Ascending aorta (tissue), 2 donors: ENCODE data around the gene EBF3. TPM values are rescaled to one million over a fixed set of nuclear protein-coding genes. Genes with fewer than 3 reads are reported as not detected.

Experiments
- DNase-seq, 2 donors: peaks; one replicate each; pipeline ENCODE4 v3.0.0-alpha.2; 2019; ENCODE audit warnings: low spot score in 2 of 2
- H3K27ac ChIP-seq, 2 donors: fragments of 200-600 bp; sonication (generic); one replicate each; pipeline ENCODE4 v1.5.1; 2016 to 2017; ENCODE audit warnings: mild to moderate bottlenecking in 1 of 2
- H3K27me3 ChIP-seq: fragments of 200-600 bp; sonication (generic); one replicate; pipeline ENCODE4 v1.5.1; 2017
- H3K36me3 ChIP-seq, 2 donors: fragments of 200-600 bp; sonication (generic); one replicate each; pipeline ENCODE4 v1.5.1; 2016
- H3K4me1 ChIP-seq, 2 donors: fragments of 200-600 bp; sonication (generic); one replicate each; pipeline ENCODE4 v1.5.1; 2016 to 2017; ENCODE audit warnings: mild to moderate bottlenecking in 1 of 2
- H3K4me3 ChIP-seq, 2 donors: fragments of 200-600 bp; sonication (generic); one replicate each; pipeline ENCODE4 v1.5.1; 2016 to 2017; ENCODE audit warnings: mild to moderate bottlenecking in 1 of 2
- H3K9me3 ChIP-seq, 2 donors: fragments of 200-600 bp; sonication (generic); one replicate each; pipeline ENCODE4 v1.5.1; 2016
- intact Hi-C: fragments of 100-400 bp; cut with DNase I; formaldehyde crosslinking; loops from one replicate; pipeline ENCODE4 v1.15.1; 2023
- total RNA-seq: library from RNA; depleted of rRNA; stranded (reverse); fragments of >200 nt; gene quantifications from one replicate; pipeline ENCODE4 v1.1.0, GENCODE V29; 2016
- TF ChIP-seq, protein P1 (sequence below), 3 experiments: fragments of 200-600 bp in 2 of 3; fragments of 450-650 bp in 1 of 3; sonication (generic) in 2 of 3; IDR thresholded peaks; one replicate each; pipeline ENCODE4 v1.5.1; 2016 to 2019; ENCODE audit warnings: antibody characterized with exemption in 3 of 3, mild to moderate bottlenecking in 1 of 3, moderate library complexity in 1 of 3

EBF3 gene
- total RNA-seq, 1 donor from 2014 or later: 20.2 TPM

DNA sequence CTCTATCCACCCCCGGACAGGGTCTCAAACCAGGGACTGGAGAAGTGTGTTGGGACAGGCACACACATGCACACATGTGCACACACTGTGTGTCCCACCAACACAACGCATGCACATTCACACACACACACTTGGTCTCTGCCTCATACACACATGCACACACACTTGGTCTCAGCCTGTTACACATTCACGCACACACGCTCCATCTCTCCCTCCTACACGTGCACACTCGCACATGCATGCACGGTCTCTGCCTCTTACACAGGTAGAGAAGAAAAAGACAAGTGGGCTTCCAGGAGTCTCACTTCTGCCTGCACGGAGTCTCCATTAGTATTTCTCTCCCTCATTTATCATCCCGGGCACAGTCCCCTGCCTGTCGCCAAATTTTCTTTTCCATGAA, 171.2 kb downstream of the EBF3 start:
- intact Hi-C loops: no loop called here
- Histone ChIP-seq H3K27me3 (no peaks in the 10 kb centered on the region), H3K4me1 (no peaks in the 10 kb centered on the region), H3K36me3 (no peaks in the 10 kb centered on the region), H3K4me3 (no peak overlapping the region), H3K9me3 (peaks cover 0 to 14% of the 10 kb centered on the region in 2 donors), H3K27ac (no peak overlapping the region)
- peak in 1 of 2 donors; percentile 31 for DNase-seq
- TF ChIP-seq, protein P1, sequence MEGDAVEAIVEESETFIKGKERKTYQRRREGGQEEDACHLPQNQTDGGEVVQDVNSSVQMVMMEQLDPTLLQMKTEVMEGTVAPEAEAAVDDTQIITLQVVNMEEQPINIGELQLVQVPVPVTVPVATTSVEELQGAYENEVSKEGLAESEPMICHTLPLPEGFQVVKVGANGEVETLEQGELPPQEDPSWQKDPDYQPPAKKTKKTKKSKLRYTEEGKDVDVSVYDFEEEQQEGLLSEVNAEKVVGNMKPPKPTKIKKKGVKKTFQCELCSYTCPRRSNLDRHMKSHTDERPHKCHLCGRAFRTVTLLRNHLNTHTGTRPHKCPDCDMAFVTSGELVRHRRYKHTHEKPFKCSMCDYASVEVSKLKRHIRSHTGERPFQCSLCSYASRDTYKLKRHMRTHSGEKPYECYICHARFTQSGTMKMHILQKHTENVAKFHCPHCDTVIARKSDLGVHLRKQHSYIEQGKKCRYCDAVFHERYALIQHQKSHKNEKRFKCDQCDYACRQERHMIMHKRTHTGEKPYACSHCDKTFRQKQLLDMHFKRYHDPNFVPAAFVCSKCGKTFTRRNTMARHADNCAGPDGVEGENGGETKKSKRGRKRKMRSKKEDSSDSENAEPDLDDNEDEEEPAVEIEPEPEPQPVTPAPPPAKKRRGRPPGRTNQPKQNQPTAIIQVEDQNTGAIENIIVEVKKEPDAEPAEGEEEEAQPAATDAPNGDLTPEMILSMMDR (IDR thresholded peaks at IDR 0.05): no peak

DNA sequence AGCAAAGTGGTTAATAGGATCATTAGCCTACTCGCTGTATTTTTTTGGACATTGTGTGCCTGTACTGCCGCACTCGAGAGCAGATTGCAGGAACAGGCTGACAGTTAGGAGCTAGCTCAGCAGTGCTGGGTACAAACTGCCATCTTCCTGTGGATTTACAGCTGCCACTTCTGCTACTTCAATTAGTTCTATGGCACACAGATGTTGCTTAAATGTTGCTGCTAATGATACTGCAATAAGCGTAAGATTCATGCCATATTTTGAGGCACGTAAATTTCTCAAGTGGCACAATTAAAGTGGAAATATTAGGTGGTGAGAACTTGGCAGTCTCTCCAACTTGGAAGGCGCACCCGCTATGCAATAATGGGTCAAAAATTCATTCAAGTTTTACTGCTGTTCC, 171.9 kb downstream of the EBF3 start:
- intact Hi-C loops: no loop called here
- no peaks in the 10 kb centered on the region for H3K36me3 ChIP-seq
- no peak for DNase-seq
- H3K27me3 ChIP-seq: no peaks in the 10 kb centered on the region
- TF ChIP-seq, protein P1 (IDR thresholded peaks at IDR 0.05): no peak
- no peak overlapping the region for H3K27ac ChIP-seq
- no peak overlapping the region for H3K4me3 ChIP-seq
- peaks cover 0 to 14% of the 10 kb centered on the region in 2 donors for H3K9me3 ChIP-seq
- no peaks in the 10 kb centered on the region for H3K4me1 ChIP-seq

DNA sequence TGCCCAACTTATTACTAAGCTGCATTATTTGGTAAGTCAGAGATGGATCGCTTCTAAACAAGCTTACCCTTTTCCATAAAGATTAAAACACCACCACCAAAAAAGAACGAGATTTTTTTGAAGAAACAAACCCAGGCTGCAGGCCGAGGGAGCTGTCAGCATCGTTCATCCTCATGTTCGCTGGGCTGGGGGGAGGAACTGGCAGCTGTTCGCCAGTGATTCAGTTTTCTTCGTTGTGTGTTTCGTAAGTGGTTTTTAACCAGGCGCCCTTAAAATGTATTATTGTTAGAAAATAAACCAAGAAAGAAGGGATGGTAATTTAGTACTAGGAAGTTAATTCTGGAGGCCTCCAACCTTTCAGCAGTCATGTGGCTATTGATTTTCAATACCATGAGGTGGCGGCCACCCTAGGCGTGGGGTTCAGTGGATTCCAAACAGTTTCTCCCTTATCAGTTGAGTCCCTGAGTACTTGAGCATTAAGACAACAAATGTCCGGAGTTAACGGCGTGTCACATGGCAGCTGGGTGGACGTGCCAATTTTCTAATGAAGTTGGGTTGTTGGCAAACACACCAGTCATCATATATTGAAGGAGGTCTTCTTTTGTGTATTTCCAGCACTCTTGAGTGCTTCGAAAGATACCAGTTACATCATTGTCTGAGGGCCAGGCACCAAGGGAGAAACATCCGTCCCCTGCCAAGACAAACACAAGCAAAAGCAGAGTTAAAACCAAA, 173.2 kb downstream of the EBF3 start:
- peak in 1 of 2 donors; percentile 40 for DNase-seq
- H3K36me3 ChIP-seq: no peaks in the 10 kb centered on the region
- H3K27me3 ChIP-seq: no peaks in the 10 kb centered on the region
- H3K4me3 ChIP-seq: no peak overlapping the region
- H3K27ac ChIP-seq: no peak overlapping the region
- intact Hi-C loops: no loop called here
- no peaks in the 10 kb centered on the region for H3K4me1 ChIP-seq
- peaks cover 0 to 14% of the 10 kb centered on the region in 2 donors for H3K9me3 ChIP-seq
- TF ChIP-seq, protein P1 (IDR thresholded peaks at IDR 0.05): no peak

DNA sequence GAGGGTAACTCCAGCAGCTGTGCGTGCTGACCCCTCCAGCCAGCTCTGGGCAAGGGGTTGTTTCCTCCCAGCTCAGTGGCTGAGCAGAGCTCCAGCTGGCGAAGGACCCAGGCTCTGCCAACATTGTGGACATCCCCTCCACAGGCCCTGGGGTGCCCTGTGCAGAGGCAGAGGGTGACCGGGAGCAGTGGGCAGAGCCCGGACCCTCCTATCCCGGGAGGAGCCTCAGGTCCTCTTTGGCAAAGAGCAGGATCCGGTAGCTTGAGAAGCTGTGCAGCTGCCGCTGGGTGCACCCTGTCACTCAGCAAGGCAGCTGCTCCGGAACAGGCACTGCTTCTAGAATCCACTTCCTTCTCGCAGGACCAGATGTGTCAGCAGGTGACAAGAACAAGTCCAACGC, 175.9 kb downstream of the EBF3 start:
- H3K9me3 ChIP-seq: peaks cover 0 to 14% of the 10 kb centered on the region in 2 donors

DNA sequence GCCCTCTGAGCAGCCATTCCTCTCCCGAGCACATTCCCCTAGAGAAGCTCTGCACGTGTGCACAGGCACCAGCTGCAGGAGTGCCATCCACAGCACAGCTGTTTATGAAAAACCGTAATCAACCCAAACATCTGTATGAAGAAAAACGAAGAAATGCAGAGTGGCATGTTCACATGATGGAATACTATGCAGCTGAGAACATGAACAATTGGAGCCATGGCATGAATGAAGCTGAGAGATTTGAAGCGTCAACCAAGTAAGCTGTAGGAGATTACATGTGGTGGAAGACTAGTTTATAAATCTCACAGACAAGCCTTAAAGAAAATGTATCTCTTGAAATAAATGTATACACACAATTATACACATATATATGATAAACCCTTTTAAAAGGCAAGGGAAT, 176.5 kb downstream of the EBF3 start:
- DNase-seq: peak in 1 of 2 donors; percentile 33
- Histone ChIP-seq H3K27me3 (no peaks in the 10 kb centered on the region), H3K4me1 (no peaks in the 10 kb centered on the region), H3K4me3 (no peak overlapping the region), H3K36me3 (no peaks in the 10 kb centered on the region), H3K27ac (no peak overlapping the region), H3K9me3 (peaks cover 0 to 10% of the 10 kb centered on the region in 2 donors)
- intact Hi-C loops: no loop called here
- TF ChIP-seq, protein P1 (IDR thresholded peaks at IDR 0.05): no peak

More for the DNA sequence above, 175.9 kb downstream of the EBF3 start:
- no peak for DNase-seq
- H3K27ac ChIP-seq: no peak overlapping the region
- H3K36me3 ChIP-seq: no peaks in the 10 kb centered on the region
- TF ChIP-seq, protein P1 (IDR thresholded peaks at IDR 0.05): no peak
- no peak overlapping the region for H3K4me3 ChIP-seq
- intact Hi-C loops: no loop called here
- H3K27me3 ChIP-seq: no peaks in the 10 kb centered on the region
- H3K4me1 ChIP-seq: no peaks in the 10 kb centered on the region
